Kidney (tissue), 14 donors: ENCODE results near the gene RABGGTA. TPM values are rescaled to one million over a fixed set of nuclear protein-coding genes. Genes with fewer than 3 reads are reported as not detected.

Source experiments
- DNase-seq, 5 donors: peaks; one replicate each; pipeline ENCODE4 v3.0.0-alpha.2; 2013 to 2020
- FAIRE-seq: peaks from 2 replicates; lab custom pipeline; 2012; peaks lifted over from hg19 to GRCh38; lab: Jason Lieb, UNC
- H3K27ac ChIP-seq, 2 donors: one replicate each; pipeline ENCODE4 v1.7.0; 2013; ENCODE audit warnings: low read depth in 2 of 2, low read length in 2 of 2, inconsistent platforms in 1 of 2
- H3K27me3 ChIP-seq: one replicate; pipeline ENCODE4 v1.7.1; 2013; ENCODE audit warnings: low read length, inconsistent platforms; ENCODE audit not compliant: control insufficient read depth, insufficient read depth
- H3K36me3 ChIP-seq, 3 donors: one replicate each; pipeline versions ENCODE4 v1.7.0 to v1.7.1; 2013; ENCODE audit warnings: low read length in 3 of 3, control low read depth in 1 of 3, inconsistent platforms in 1 of 3; ENCODE audit not compliant: insufficient read depth in 3 of 3, control insufficient read depth in 2 of 3
- H3K4me1 ChIP-seq, 3 donors: one replicate each; pipeline versions ENCODE4 v1.7.0 to v1.7.1; 2013; ENCODE audit warnings: low read length in 3 of 3, inconsistent platforms in 1 of 3, low read depth in 1 of 3; ENCODE audit not compliant: control insufficient read depth in 2 of 3, insufficient read depth in 2 of 3
- H3K4me3 ChIP-seq, 3 donors: one replicate each; pipeline versions ENCODE4 v1.7.0 to v1.8.1; 2013; ENCODE audit warnings: low read length in 3 of 3, control low read depth in 1 of 3, inconsistent platforms in 1 of 3
- H3K9ac ChIP-seq, 3 donors: one replicate each; pipeline versions ENCODE4 v1.7.0 to v1.7.1; 2013; ENCODE audit warnings: low read length in 3 of 3, control low read depth in 1 of 3, inconsistent platforms in 1 of 3
- H3K9me3 ChIP-seq, 3 donors: one replicate each; pipeline versions ENCODE4 v1.7.0 to v1.7.1; 2013; ENCODE audit warnings: low read length in 3 of 3, control low read depth in 1 of 3, inconsistent platforms in 1 of 3; ENCODE audit not compliant: control insufficient read depth in 2 of 3, insufficient read depth in 1 of 3
- intact Hi-C: fragments of 100-400 bp; cut with DNase I; formaldehyde crosslinking; loops from one replicate; pipeline ENCODE4 v1.11.1; 2022
- polyA plus RNA-seq: library from polyadenylated mRNA; stranded (reverse); fragments of 350-450 nt; fragmentation: Illumina TruSeq; extraction: RNeasy Lipid Tissue Mini Kit (QIAGEN cat#74804); gene quantifications from one replicate; pipeline ENCODE4 v1.2.3, GENCODE V29; 2014; ENCODE audit warnings: low read depth, low replicate concordance; ENCODE audit not compliant: insufficient read depth
- total RNA-seq: library from RNA; stranded (reverse); fragmentation: NEBNext Ultra II Directional; extraction: Animal tissue kit (Norgen Biotek cat#: 25700); gene quantifications from one replicate; pipeline ENCODE4 v1.2.1, GENCODE V29; 2021
- TF ChIP-seq, protein P1 (sequence below): IDR thresholded peaks from 3 replicates; pipeline ENCODE4 v1.5.1; 2012; ENCODE audit warnings: mild to moderate bottlenecking, moderate library complexity, borderline replicate concordance; ENCODE audit not compliant: insufficient read depth; ENCODE audit errors: extremely low read depth
- donor health status: control.
- donor health status: control.
- donor health status: control.
- donor health status: control.
- donor health status: control.
- donor health status: DM: yes; HTN: yes; CAD: no.
- donor health status: Normal renal cell carcinoma (clear cell type).

The RABGGTA gene
- total and polyA plus RNA-seq, 2 donors from 2014 or later, result 25.8 to 33.9 TPM

GRCh38 chr14:24277071-24277470 is 5.7 kb upstream of the RABGGTA start:
- Histone ChIP-seq H3K27me3 (no peaks in the 10 kb centered on the region), H3K9me3 (no peaks in the 10 kb centered on the region), H3K36me3 (no peaks in the 10 kb centered on the region), H3K4me3 (no peak overlapping the region), H3K9ac (no peak overlapping the region), H3K4me1 (peaks cover 0 to 3% (median 0%) of the 10 kb centered on the region in 3 donors), H3K27ac (no peak overlapping the region)
- no peak for DNase-seq
- TF ChIP-seq, protein P1, sequence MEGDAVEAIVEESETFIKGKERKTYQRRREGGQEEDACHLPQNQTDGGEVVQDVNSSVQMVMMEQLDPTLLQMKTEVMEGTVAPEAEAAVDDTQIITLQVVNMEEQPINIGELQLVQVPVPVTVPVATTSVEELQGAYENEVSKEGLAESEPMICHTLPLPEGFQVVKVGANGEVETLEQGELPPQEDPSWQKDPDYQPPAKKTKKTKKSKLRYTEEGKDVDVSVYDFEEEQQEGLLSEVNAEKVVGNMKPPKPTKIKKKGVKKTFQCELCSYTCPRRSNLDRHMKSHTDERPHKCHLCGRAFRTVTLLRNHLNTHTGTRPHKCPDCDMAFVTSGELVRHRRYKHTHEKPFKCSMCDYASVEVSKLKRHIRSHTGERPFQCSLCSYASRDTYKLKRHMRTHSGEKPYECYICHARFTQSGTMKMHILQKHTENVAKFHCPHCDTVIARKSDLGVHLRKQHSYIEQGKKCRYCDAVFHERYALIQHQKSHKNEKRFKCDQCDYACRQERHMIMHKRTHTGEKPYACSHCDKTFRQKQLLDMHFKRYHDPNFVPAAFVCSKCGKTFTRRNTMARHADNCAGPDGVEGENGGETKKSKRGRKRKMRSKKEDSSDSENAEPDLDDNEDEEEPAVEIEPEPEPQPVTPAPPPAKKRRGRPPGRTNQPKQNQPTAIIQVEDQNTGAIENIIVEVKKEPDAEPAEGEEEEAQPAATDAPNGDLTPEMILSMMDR, result no peak
- intact Hi-C loops, result no loop called here
- no peak for FAIRE-seq

- Histone ChIP-seq H3K9ac (no peak overlapping the region), H3K27ac (no peak overlapping the region), H3K36me3 (no peaks in the 10 kb centered on the region), H3K4me1 (peaks cover 0 to 10% (median 0%) of the 10 kb centered on the region in 3 donors), H3K4me3 (no peak overlapping the region), H3K27me3 (no peaks in the 10 kb centered on the region), H3K9me3 (no peaks in the 10 kb centered on the region)
- TF ChIP-seq, protein P1, result no peak
- FAIRE-seq (no peak), DNase-seq (no peak)
- intact Hi-C loops, result no loop called here
Observed at GRCh38 chr14:24274101-24274543, 2.7 kb upstream of the RABGGTA start.

- no peak overlapping the region for H3K27ac ChIP-seq
- no peaks in the 10 kb centered on the region for H3K9me3 ChIP-seq
- H3K4me3 ChIP-seq, result no peak overlapping the region
- no peaks in the 10 kb centered on the region for H3K36me3 ChIP-seq
- TF ChIP-seq, protein P1, result no peak
- peaks cover 0 to 10% (median 0%) of the 10 kb centered on the region in 3 donors for H3K4me1 ChIP-seq
- FAIRE-seq (no peak), DNase-seq (no peak)
- intact Hi-C loops, result no loop called here
- H3K27me3 ChIP-seq, result no peaks in the 10 kb centered on the region
- H3K9ac ChIP-seq, result no peak overlapping the region
Observed at GRCh38 chr14:24273422-24273998, 2.1 kb upstream of the RABGGTA start.
